ENCODE data around the gene ZBTB46.

DNA sequence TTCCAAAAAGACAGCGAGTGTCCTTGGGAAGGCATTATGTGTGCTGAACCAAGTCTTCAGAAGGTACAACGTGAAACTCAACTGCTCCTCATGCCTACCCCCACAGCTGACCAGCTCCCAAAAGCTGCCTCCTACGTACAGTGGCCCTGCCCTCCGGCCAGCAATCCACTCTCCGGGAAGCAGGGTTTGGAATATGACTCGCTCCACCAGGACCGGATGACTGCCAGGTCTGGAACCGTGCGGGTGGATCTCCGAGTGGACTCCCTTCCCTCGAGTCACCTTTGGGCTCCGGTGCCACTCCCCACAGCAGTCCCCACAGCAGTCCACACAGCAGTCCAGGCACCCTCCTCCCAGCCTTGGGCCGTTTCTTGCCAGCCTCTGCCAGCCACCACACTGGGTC is 4.3 kb downstream of the ZBTB46 start:
- TF ChIP-seq, protein P1, sequence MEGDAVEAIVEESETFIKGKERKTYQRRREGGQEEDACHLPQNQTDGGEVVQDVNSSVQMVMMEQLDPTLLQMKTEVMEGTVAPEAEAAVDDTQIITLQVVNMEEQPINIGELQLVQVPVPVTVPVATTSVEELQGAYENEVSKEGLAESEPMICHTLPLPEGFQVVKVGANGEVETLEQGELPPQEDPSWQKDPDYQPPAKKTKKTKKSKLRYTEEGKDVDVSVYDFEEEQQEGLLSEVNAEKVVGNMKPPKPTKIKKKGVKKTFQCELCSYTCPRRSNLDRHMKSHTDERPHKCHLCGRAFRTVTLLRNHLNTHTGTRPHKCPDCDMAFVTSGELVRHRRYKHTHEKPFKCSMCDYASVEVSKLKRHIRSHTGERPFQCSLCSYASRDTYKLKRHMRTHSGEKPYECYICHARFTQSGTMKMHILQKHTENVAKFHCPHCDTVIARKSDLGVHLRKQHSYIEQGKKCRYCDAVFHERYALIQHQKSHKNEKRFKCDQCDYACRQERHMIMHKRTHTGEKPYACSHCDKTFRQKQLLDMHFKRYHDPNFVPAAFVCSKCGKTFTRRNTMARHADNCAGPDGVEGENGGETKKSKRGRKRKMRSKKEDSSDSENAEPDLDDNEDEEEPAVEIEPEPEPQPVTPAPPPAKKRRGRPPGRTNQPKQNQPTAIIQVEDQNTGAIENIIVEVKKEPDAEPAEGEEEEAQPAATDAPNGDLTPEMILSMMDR (conservative IDR thresholded peaks at IDR 0.05 in 1 of 2, IDR thresholded peaks at IDR 0.05 in 1 of 2; ENCODE audit: low read depth in 1 of 2, low read length in 2 of 2) = no peak
- TF ChIP-seq EZH2 (IDR thresholded peaks at IDR 0.05; ENCODE audit: low read length, missing control alignments) = no peak
